SHP77 treated with DMSO at 0.1 percent for 48 hours (cell line): ENCODE results near the gene TTC21A.
"Not testable (repeated sequence)": the region's sequence is repeated elsewhere in the genome, so short reads cannot be mapped to it uniquely, and the experiment has no call there.

Experiments
- DNase-seq: peaks from one replicate; lab custom pipeline; 2025; lab: John Stamatoyannopoulos, UW

Gene TTC21A

GRCh38 chr3:39149498-39150147 is 42.1 kb downstream of the TTC21A start:
- no peak for DNase-seq

- DNase-seq, result peak; percentile 19
These were observed 42.8 kb downstream of the TTC21A start for GRCh38 chr3:39150148-39150802.

GRCh38 chr3:39150803-39151631 is 43.5 kb downstream of the TTC21A start:
- DNase-seq, result no peak

GRCh38 chr3:39153977-39154279 is 46.4 kb downstream of the TTC21A start:
- DNase-seq, result no peak

- no peak for DNase-seq
These were observed 47.0 kb downstream of the TTC21A start for GRCh38 chr3:39154280-39155021.

- DNase-seq, result no peak
These were observed 48.9 kb downstream of the TTC21A start for GRCh38 chr3:39156421-39156820.

- DNase-seq, result no peak
These were observed 49.9 kb downstream of the TTC21A start for GRCh38 chr3:39157359-39157758.

- no peak for DNase-seq
These were observed 50.8 kb downstream of the TTC21A start for GRCh38 chr3:39158148-39158715.

GRCh38 chr3:39164414-39164813 is 56.9 kb downstream of the TTC21A start:
- no peak for DNase-seq

GRCh38 chr3:39165518-39165917 is 58.0 kb downstream of the TTC21A start:
- no peak for DNase-seq

- no peak for DNase-seq
These were observed 58.7 kb downstream of the TTC21A start for GRCh38 chr3:39166134-39166710.

GRCh38 chr3:39166932-39167532 is 59.6 kb downstream of the TTC21A start:
- DNase-seq, result no peak

GRCh38 chr3:39168156-39168780 is 60.8 kb downstream of the TTC21A start:
- DNase-seq, result no peak

GRCh38 chr3:39169712-39170111 is 62.2 kb downstream of the TTC21A start:
- DNase-seq, result no peak

GRCh38 chr3:39170461-39170860 is 63.0 kb downstream of the TTC21A start:
- DNase-seq, result no peak

- DNase-seq, result not testable (repeated sequence)
These were observed 63.4 kb downstream of the TTC21A start for GRCh38 chr3:39170877-39171276.

- DNase-seq, result no peak
These were observed 64.4 kb downstream of the TTC21A start for GRCh38 chr3:39171860-39172259.

GRCh38 chr3:39173318-39174125 is 66.0 kb downstream of the TTC21A start:
- no peak for DNase-seq

- DNase-seq, result no peak
These were observed 68.7 kb downstream of the TTC21A start for GRCh38 chr3:39176025-39176714.
